Activated effector memory CD4-positive, alpha-beta T cell treated with anti-CD3 and anti-CD28 coated beads, Interleukin-2, amount 50 U/mL, for 16 hours (primary cell): Measurements from ENCODE around the gene CFL1.

Experiments used
- DNase-seq: peaks from one replicate; pipeline ENCODE4 v3.0.0-alpha.2; 2020

CFL1 gene

GRCh38 chr11:65829459-65829858 lies 28.5 kb downstream of the CFL1 start:
- DNase-seq, result no peak

- DNase-seq, result no peak
Measured at GRCh38 chr11:65826984-65827735, 30.8 kb downstream of the CFL1 start.

- DNase-seq, result no peak
Measured at GRCh38 chr11:65822776-65823528, 35.0 kb downstream of the CFL1 start.

GRCh38 chr11:65821107-65821506 lies 36.9 kb downstream of the CFL1 start:
- no peak for DNase-seq

- peak; percentile 98 for DNase-seq
Measured at GRCh38 chr11:65817835-65818680, 39.9 kb downstream of the CFL1 start.

- no peak for DNase-seq
Measured at GRCh38 chr11:65817312-65817834, 40.6 kb downstream of the CFL1 start.

- DNase-seq, result no peak
Measured at GRCh38 chr11:65816696-65817095, 41.3 kb downstream of the CFL1 start.

- DNase-seq, result no peak
Measured at GRCh38 chr11:65814986-65815565, 42.9 kb downstream of the CFL1 start.

- no peak for DNase-seq
Measured at GRCh38 chr11:65814131-65814985, 43.6 kb downstream of the CFL1 start.

- no peak for DNase-seq
Measured at GRCh38 chr11:65811764-65812475, 46.1 kb downstream of the CFL1 start.

GRCh38 chr11:65810046-65810868 lies 47.7 kb downstream of the CFL1 start:
- DNase-seq, result no peak

GRCh38 chr11:65809496-65809895 lies 48.5 kb downstream of the CFL1 start:
- DNase-seq, result no peak

- no peak for DNase-seq
Measured at GRCh38 chr11:65808744-65809341, 49.1 kb downstream of the CFL1 start.

- no peak for DNase-seq
Measured at GRCh38 chr11:65806979-65807378, 51.0 kb downstream of the CFL1 start.
